Activated CD4-positive, alpha-beta T cell treated with anti-CD3 and anti-CD28 coated beads, Interleukin-2, amount 50 U/mL, for 48 hours (primary cell): ENCODE results near the gene BRD4.

Experiments
- DNase-seq, 2 experiments: peaks; one replicate each; pipeline ENCODE4 v3.0.0-alpha.2; 2020

The BRD4 gene

DNA sequence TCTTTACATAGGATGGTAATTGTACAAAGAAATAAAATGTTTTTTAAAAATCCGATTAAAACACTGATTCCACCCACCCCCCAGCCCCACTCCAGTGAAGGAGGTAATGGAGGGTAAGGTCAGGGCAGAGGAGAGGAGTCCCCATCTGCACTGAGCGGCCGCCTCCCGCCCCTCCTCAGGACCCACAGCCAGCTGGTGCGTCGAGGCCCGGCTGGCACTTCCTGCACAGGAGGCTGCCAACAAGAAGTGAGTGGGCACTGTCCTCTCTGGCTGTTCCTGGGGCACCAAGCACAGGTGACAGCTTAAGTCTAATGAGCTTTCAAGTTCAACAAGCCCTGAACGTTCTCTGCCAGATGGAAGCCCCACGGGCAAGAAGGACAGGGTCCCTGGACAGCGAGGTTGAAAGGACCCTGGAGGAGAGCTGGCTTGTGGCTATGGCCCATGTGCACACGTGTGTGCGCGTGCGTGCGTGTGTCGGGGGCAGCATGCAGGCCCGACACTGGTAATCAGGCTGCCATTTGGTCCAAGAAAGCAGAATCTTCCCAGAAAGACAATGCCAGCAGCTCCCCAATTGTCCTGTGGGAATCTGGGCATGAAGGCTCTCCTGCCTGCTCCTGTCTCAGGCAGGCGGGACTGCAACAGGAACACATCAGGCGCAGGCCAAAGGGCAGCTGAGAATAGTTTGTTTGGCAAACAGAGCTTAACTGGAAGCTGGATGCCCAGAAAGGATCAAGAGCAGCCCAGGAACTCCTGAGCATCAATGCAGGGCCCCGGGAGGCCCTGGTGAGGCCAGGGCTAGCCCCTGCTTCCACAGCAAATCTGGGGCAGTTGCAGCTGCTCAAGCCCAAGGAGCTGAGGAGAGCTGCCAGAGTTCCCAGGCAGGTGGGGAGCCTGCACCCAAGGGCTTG, 85.0 kb downstream of the BRD4 start:
- DNase-seq: no peak

DNA sequence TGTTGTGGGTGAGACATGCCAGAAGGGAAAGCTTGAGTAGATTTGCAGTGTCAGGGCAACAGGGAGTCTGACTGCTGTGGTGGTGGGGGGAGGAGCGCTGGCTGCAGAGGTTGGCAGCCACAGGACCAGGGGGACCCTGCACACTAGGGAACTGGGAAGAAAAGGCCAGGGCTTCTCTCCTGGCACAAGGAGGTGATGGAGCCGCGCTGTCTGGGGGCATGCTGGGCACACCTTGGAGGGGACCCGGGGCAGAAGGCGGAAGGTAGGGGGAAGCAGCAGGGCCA, 86.2 kb downstream of the BRD4 start:
- no peak for DNase-seq

DNA sequence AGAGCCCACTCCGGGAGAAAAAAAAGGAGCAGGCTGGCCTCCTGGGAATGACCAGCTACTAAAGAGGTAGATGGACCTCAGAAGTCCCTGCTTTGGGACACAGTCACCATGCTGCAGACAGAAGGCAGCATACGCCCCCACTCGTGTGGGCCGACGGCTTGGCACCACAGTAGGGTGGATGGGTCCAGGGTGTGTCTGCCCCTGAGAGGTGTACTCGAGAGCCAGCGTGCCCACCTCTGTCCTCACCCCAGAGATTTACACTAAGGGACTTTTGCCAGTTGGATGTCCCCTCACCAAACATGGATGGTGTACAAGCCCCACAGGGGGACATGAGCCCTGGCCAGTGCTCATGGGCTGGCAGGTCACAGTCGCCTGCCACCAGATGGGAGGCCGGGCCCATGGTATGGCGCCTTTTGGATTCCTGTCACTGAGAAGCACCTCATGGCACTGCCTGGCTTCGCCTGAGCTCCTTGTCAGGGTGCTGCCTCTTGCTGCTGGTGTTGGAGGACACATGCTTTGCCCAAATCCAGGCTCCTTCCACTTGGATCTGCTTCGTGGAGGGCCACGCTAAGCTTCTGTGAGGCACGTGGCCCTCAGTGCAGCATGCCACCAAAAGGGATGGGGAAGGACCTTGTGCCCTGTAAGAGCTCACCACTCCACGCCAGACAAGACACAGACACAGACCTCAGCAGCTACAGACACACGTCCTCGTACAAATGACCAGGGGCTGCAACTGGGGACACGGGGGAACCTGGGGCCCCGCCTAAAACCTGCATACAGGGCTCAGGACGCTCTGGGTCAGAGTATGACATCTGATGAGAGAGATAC, 86.8 kb downstream of the BRD4 start:
- no peak for DNase-seq

DNA sequence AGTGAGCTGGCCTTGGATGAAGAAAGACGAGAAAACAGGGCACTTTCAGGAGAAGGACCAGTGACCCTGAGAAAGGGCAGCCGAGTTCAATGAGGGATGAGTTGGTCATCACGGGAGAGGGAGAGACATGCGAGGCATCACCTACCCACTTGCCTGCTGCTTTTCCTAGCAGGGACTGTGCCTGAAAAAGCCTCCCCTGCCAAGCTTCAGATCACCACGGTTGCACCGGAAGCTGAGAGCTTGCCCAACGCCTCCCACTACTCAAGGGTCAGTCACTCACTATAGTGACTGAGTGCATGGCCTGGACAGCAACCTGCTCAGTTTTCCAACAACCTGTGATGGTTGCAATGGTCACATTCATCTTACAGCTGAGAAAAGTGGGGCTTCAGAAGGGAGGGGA, 87.5 kb downstream of the BRD4 start:
- DNase-seq: no peak

DNA sequence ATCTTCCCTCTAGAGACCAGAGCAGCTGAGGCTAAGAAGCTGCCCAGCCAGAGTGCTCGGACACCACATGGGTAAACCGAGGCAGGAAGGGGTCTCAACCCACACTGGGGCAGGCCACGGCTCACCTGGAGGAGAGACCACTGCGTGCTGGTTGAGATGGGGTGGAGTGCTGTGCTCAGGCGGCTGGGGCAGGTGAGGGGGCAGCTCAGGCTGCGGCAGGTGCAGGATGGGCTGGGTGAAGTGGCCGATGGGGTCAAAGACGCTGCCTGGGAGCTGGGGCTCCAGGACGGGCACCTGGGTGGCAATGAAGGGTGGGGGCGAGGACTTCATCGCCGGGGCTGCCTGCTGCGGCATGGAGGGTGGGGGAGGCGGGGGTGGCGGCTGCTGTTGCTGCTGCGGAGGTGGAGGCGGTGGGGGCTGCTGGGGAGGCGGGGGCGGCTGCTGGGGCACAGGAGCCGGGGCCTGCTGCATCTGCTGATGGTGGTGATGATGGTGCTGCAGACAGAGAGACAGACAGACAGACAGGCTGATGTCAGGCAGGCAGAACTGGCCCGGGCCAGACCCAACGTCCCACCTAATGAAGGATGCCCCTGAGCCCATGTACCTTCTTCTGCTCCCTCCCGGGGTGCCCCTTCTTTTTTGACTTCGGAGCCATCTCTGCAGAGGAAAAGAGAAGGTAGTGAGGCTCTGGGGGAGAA, 88.1 kb downstream of the BRD4 start:
- DNase-seq: no peak

DNA sequence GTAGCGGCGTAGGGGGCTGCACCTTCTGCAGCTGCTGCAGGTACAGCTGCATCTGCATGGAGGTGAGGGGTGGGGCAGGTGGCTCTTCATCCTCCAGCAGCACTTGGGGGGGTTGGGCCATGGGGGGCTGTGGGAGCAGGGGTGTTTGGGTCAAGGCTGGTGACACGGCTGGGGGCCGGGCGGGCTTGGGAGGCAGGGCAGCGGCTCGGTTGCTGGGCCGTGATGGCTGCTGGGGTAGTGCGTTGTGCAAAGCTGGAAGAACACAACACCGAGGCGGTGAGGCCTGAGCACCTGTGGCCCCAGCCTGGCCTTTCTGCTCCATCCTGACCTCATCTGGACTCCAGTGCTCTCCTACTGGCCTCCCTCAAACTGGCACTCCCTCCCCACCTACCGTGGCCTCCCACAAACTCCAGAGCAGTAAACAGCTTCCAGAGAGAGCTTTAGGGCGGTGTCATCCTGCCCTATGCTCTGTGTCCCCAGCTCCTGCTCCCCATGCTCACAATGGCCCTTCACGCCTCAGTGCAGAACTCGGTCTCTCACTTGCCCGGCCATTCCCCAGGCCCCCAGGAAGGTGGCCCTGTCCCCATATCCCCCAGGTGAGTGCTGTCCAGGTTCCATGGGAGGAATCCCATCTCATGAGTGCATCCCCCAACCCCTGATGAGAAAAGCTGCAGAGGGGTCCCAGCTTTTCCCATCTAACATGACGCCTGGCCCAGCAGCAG, 88.9 kb downstream of the BRD4 start:
- no peak for DNase-seq

DNA sequence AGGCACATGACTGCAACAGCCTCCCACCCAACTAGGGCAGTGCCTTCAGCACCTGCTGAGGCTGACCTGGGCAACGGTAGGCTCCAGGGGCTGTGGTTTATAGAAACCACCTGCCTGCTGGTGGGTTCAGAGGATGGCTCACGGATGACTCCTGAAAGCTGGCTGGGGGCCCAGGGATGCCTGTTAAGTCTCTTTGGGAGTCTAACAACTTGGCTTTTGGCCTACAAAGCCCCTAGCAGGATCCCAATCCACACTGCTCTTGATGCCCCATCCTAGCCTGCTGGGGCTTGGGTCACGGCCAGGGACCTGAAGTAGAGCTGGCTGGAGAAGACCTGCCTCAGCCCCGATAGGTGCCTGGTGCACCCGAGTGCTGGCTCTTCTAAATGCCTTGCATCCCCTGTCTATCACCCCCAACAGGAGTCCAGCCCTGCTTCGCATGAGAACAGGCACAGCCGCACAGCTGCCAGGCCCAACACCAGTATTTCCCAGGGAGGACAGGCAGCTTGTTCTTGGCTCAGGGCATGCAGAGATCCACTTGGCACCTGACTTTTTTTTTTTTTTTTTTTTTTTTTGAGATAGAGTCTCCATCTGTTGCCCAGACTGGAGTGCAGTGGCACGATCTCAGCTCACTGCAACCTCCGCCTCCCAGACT, 91.0 kb downstream of the BRD4 start:
- no peak for DNase-seq

DNA sequence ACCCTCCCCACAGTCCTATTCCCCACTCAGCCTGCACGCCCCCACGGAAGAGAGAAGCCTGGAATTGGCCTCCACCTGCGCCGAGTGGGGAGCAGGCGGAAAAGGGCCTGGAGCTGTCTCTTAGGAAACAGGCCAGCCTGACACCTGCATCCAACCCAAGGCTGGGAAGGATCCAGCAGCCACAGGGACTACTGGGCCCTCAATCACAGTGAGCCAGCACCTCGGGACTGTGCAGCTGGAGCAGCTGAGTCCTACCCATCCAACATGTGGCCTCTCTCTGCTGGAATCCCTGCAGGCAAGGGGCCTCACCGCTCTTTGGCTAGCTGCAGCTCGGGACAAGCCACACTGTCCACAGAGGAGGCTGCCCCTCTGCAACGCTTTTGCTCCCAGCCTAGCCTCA, 91.8 kb downstream of the BRD4 start:
- no peak for DNase-seq

DNA sequence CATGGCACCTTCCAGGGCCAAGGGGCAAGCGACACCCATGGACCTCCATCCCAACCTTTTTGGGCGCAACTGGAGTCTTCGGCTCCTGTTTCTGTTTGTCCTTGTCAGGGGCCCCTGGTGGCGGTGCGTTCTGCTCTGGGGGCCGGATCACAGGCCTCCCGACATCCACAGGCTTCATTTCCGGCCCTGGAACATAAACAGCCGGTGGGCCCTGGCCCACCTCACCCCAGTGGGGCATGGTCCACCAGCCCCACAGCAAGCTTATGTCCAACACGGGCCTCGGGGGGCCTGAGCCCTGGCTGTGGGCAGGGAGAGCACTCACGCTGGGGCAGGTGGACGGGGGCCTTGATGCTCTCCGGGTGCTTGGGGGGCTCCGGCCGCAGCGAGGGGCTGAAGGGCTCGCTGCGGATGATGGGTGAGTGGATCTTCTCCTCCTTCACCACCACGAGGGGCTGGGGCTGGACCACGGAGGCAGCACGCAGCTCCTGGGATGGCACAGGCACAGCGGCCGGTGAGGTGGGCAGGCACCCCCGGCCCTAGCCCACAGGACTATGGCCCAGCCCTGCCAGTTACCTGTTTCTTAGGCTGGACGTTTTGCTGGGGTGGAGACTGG, 92.9 kb downstream of the BRD4 start:
- no peak for DNase-seq

DNA sequence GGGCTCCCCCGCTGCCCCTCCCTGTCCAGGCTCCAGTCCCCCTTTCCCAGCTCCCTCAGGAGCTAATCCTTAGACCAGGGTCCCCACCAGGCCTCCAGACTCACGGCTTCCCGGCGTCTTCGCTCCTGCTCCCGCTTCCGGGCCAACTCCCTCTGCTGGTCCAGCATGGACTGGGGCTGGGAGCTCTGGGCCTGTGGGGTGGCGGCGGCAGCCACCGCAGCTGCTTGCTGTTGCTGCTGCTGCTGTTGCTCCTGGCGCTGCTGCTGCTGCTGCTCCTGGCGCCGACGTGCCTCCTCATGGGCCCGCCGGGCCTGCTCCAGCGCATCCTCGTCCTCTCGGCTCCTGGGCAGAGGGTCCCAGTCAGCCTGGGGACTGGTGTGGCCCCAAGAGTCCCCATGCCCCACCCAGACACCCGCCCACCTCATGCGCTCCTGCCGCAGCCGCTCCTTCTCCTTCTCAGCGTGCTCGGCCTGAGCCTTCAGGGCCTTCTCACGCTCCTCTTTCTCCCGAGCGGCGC, 93.6 kb downstream of the BRD4 start:
- no peak for DNase-seq

DNA sequence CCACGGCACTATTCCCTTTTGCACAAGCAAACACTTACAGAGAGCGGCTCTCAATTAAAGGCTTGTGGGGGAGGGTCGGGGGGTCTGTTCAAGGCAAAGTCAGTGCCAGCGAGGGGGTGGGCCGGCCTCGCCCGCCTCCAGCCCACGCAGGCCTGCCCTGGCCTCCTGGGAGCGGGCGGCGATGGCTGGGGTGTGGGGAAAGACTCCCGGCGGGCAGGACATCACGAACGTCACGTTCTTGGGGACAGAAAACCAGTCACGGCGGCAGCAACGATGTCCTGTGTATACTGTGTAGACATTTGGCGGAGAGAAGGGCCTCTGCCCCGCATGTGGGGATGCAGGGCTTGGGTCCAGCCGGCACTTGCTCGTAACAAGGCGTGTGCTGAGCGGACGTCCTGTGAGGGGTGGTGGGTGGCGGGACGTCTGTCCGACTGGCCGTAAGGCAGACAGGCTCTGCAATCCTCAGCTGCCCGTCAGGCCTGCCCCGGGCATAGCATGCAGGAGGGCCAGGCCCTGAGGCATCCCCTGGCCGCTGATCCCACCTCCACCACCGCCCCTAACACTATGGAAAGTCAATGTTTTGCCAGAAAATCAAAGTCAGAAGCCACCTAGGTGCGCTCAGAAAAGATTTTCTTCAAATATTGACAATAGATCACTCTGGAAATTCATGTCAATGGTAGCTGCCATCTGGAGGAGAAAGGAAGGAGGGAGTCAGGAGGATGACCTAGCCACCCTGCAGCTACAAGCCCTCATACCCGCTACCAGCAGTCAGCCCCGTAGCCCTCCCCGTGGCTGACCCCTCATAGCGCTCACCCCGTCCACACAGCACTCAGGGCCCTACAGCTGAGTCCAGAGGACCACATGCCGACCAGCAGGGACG, 94.3 kb downstream of the BRD4 start:
- DNase-seq: no peak

DNA sequence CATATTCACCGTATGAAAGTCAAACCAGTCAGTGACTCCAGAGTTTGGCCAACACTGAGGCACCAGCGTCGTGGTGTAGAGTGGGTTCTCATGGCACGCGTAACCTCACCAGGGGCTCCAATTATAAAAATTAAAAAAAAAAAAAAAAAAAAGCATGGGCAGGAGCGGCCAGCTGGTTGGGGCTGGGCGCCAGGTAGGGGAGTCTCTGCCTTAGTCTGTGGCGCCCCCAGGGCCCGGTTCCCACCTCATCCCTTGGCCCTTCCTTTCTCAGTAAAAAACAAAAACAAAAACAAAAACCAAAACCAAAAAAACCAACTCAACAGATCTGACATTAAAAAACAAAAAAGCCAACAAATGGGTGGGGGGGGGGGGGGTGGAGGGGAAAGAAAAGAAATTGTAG, 95.5 kb downstream of the BRD4 start:
- DNase-seq: no peak

DNA sequence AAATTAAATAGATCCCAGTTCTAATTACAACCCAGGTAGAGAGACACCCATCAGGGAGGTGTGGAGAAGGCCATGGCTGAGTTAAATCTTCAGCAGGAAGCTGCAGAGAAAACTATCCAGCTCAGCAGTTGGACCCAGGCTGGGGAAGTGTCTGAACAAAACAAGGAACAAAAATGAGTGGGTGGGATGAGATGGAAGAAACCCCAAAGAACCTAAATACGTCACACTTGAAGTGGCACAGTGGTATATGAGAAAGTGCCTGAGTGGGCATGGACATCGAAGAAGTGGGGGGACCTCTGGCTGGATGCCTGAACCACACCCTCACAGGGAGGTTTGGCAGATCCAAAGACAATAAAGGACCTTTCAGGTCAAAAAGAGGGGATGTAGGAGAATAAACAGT, 96.6 kb downstream of the BRD4 start:
- no peak for DNase-seq

DNA sequence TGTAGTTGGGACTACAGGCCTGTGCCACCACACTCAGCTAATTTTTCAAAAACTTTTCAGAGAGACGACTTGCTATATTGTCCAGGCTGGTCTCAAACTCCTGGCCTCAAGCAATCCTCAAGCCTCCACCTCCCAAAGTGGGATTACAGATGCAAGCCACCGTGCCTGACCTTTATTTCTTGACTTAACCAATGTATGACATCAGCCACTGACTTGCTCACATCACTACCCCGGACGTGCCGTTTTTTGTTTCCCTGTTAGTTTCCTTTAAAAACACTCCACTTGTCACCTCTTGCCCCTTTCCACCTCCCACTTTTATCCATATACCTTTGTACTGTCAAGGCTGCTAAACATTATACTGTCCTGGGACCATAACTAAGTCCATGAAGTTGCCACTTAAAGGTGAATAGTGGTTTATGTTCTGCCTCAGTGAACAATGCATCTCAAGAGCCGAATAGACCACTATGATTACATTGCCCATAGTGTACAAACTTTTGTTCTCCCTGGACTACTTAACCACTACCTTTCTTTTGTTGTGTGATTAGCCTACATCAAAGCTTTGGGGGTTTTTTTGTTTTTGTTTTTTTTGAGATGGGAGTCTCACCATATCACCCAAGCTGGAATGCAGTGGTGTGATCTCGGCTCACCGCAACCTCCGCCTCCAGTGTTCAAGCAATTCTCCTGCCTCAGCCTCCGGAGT, 97.8 kb downstream of the BRD4 start:
- no peak for DNase-seq

DNA sequence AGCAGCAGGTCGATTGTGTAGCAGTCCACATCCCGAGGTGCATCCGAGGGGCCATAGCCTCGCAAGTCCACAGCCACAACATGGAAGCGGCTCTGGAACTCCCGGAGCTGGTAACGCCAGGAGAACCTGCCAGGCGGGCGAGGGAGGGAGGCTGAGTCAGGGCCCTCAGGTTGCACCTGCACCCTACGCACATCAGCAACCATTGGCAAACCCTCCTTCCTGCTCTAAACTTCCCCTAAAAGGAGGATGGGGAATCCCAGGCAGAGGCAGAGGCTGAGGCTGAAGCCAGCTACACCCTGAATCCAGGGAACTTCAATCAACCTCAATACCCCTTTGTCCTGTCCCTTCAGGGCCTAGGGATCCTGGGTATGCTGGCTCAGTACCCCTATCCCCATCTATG, 101.1 kb downstream of the BRD4 start:
- no peak for DNase-seq

DNA sequence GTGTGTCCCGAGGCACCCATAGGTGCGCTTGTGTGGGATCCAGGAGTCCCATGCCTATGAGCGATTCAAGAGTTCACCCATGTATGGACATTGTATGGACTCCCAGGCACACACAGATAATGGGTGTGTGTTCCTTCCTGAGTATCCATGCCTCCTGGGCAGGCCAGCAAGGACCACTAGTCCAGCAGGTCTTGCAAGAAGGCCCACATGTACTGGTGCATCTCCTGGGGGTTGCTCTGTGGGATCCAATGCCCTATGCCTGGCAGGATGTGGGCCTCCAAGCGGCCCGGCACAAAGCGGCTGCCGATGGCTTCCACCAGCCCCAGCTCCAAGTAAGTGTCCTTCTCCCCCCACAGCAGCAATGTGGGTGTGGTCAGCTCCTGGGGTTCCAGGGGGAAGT, 105.1 kb downstream of the BRD4 start:
- DNase-seq: no peak

DNA sequence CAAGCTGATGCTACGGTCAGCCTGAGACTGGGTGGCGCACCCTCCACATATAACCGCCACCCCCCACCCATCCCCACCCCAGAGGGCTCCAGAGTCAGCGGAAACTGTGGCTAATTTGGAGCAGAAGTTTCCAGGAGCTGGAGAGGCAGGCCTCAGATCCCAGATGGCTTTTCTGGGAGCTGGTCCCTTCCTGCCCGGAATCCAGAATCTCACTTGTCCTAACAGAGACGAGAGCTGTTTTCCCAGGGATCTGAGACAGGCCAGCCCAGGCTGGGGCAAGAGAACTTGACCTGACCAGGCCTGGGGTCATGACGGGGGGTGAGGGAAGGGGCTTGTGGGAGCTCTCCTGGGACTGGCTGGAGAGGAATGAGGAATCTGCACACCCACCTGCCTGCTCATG, 106.6 kb downstream of the BRD4 start:
- DNase-seq: no peak

DNA sequence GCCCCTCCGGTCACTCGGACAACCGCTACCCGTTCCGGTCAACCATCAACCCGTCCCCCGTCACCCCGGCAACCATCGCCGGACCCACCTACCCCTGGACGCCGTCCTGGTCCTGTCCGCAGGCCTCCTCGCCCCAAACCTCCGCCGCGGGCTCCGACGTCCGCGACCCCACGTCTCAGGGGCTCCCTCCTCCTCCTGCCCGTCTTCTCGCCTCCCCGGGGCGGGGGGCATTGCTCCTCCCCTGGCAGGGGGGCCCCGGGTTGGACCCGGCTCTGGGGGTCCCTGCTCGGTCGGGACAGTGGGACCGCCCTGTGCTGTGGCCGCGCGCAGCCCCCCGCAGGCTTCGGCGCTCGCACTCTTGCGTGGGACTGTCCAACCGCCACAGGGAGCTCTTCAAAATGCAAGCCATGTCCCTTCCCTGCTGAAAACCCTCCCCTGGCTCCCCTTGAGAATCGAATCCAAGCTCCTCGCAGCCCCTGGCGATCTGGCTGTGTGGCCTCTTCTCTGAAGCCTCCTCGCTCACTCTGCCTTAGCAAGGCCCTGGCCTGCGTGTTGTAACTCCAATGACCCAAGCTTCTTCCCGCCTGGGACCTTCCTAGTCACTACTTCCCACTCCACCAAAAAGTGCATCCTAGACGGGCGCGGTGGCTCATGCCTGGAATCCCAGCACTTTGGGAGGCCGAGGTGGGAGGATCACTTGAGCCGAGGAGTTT, 108.5 kb downstream of the BRD4 start:
- DNase-seq: no peak
